Muscle of arm (tissue), 14 donors: Measurements from ENCODE around the gene HUWE1. TPM values are rescaled to one million over a fixed set of nuclear protein-coding genes. Genes with fewer than 3 reads are reported as not detected.
A peak's percentile ranks its signal among the peaks of the same experiment; 100 is the strongest.
"Not testable (repeated sequence)": the region's sequence is repeated elsewhere in the genome, so short reads cannot be mapped to it uniquely, and the experiment has no call there.

Experiments
- DNase-seq: peaks from one replicate; pipeline ENCODE4 v3.0.0-alpha.2; 2013
- long read RNA-seq, 11 donors: transcript quantifications; one replicate each; lab custom pipeline, GENCODE V29; 2026
- polyA plus RNA-seq, 12 donors: library from polyadenylated mRNA; unstranded; fragments of 120-200 nt; gene quantifications; one replicate each; pipeline ENCODE4 v1.2.1, GENCODE V29; 2013; ENCODE audit not compliant: insufficient read length in 12 of 12

HUWE1 gene, protein sequence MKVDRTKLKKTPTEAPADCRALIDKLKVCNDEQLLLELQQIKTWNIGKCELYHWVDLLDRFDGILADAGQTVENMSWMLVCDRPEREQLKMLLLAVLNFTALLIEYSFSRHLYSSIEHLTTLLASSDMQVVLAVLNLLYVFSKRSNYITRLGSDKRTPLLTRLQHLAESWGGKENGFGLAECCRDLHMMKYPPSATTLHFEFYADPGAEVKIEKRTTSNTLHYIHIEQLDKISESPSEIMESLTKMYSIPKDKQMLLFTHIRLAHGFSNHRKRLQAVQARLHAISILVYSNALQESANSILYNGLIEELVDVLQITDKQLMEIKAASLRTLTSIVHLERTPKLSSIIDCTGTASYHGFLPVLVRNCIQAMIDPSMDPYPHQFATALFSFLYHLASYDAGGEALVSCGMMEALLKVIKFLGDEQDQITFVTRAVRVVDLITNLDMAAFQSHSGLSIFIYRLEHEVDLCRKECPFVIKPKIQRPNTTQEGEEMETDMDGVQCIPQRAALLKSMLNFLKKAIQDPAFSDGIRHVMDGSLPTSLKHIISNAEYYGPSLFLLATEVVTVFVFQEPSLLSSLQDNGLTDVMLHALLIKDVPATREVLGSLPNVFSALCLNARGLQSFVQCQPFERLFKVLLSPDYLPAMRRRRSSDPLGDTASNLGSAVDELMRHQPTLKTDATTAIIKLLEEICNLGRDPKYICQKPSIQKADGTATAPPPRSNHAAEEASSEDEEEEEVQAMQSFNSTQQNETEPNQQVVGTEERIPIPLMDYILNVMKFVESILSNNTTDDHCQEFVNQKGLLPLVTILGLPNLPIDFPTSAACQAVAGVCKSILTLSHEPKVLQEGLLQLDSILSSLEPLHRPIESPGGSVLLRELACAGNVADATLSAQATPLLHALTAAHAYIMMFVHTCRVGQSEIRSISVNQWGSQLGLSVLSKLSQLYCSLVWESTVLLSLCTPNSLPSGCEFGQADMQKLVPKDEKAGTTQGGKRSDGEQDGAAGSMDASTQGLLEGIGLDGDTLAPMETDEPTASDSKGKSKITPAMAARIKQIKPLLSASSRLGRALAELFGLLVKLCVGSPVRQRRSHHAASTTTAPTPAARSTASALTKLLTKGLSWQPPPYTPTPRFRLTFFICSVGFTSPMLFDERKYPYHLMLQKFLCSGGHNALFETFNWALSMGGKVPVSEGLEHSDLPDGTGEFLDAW (N-terminal part only)
- polyA plus RNA-seq: 100 to 1,000 TPM in 2 of 12 donors, 10 to 100 TPM in 10; 72.2 to 314 (median 85.4) TPM
- long read RNA-seq, donor 1, full-length matches to known transcripts: 3 of 64 reads
- long read RNA-seq, donor 1, partial matches to known transcripts: 61 of 64 reads
- long read RNA-seq, donor 1, other reads (novel, unspliced or antisense): 0 of 64 reads
- long read RNA-seq, donor 2, full-length matches to known transcripts: 2 of 2 reads
- long read RNA-seq, donor 2, partial matches to known transcripts: 0 of 2 reads
- long read RNA-seq, donor 2, other reads (novel, unspliced or antisense): 0 of 2 reads
- long read RNA-seq, donor 3, full-length matches to known transcripts: 1 of 1 reads
- long read RNA-seq, donor 3, partial matches to known transcripts: 0 of 1 reads
- long read RNA-seq, donor 3, other reads (novel, unspliced or antisense): 0 of 1 reads
- long read RNA-seq, donor 4: 0 reads
- long read RNA-seq, donor 5, partial matches to known transcripts: 7 of 9 reads
- long read RNA-seq, donor 5, other reads (novel, unspliced or antisense): 0 of 9 reads
- long read RNA-seq, donor 6, partial matches to known transcripts: 10 of 10 reads
- long read RNA-seq, donor 6, other reads (novel, unspliced or antisense): 0 of 10 reads
- long read RNA-seq, donor 7: 0 reads
- long read RNA-seq, donor 8, partial matches to known transcripts: 10 of 10 reads
- long read RNA-seq, donor 8, other reads (novel, unspliced or antisense): 0 of 10 reads
- long read RNA-seq, donor 9, partial matches to known transcripts: 0 of 1 reads
- long read RNA-seq, donor 9, other reads (novel, unspliced or antisense): 0 of 1 reads
- long read RNA-seq, donor 10, partial matches to known transcripts: 17 of 17 reads
- long read RNA-seq, donor 10, other reads (novel, unspliced or antisense): 0 of 17 reads
- long read RNA-seq, donor 11, full-length matches to known transcripts: 2 of 28 reads
- long read RNA-seq, donor 11, partial matches to known transcripts: 26 of 28 reads
- long read RNA-seq, donor 11, other reads (novel, unspliced or antisense): 0 of 28 reads

DNA sequence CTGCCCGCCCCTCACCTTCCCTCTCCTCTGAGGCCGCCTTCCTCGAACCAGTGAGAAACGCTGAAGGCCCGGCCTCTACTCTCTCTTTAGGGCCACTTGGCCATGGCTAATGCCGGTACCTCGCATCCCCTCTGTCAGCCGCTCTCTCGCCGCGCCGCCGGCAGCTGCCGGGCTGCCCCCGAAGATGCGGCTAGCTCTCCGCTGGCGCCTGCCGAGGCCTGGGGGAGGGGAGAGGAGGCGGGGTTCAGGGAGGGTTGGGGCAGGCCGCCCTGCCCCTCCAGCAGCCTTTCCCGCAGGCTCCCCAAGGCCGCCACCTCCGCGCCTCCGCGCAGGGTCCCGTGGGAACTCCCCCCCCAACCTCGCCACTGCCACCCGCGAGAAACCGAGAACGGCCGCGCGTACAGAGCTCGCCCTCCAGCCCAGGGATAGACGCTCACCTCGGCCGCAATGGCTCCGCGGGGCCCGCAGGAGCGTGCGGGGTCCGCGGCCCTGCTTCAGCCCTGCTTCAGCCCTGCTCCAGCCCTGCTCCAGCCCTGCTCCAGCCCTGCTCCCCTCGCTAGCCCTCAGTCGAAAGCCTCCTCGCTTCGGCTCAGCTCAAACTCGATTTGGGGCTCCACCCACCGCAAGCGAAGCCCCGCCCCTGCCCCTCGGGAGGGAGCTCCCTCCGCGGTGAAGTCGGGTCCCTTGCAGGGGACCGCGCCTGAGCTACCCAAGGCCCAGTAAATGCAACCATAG is at the start of gene HUWE1:
HUWE1 (minus strand) TSS at position 569 of the 735 bp plus-strand sequence. CDS start 32,612 bp downstream, outside the sequence.
- DNase-seq: peak; percentile 65

DNA sequence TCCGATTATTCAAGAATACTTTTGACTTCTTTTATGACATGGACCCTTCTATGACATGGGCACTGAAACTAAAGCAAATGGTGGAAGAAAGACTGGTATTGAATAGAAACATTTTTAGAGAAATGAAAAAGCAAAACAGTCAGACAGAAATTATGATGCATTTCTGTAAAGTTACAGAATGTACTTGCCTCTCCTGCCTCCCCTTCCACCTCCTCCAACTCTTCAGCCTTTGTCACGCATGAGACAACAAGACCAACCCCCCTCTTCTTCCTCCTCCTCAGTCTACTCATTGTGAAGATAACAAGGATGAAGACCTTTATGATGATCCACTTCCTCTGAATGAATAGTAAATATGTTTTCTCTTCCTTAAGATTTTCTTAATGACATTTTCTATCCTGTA is 46.3 kb upstream of the HUWE1 start:
- no peak for DNase-seq

DNA sequence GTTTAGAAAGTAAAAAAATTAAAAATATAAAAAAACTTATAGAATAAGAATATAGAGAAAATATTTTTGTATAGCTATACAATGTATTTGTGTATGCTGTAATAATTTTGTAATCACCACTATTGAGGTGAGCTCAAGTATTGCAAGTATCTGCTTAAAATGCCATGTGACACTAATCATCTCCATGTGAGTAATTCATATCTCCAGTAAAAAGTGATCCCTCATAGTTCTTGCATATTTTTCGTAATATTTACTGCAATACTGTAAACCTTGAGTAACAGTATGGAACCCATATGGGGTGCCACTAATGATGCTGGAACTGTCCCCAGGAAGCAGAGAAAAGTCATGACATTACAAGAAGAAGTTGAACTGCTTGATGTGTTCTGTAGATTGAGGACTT is 43.2 kb upstream of the HUWE1 start:
- no peak for DNase-seq

DNA sequence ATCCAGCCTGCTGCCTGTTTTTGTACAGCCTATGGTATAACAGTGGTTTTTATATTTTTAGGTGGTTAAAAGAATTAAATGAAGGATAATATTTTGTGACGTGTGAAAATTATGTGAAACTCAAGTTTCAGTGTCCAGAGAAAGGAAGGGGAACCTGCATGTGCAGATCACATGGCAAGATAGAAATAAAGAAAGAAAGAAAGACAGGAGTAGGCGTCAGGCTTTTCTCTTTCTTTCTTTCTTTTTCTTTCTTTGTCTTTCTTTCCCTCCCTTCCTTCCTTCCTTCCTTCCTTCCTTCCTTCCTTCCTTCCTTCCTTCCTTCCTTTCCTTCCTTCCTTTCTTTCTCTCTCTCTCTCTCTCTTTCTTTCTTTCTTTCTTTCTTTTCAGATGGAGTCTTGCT is 42.0 kb upstream of the HUWE1 start:
- DNase-seq: no peak

DNA sequence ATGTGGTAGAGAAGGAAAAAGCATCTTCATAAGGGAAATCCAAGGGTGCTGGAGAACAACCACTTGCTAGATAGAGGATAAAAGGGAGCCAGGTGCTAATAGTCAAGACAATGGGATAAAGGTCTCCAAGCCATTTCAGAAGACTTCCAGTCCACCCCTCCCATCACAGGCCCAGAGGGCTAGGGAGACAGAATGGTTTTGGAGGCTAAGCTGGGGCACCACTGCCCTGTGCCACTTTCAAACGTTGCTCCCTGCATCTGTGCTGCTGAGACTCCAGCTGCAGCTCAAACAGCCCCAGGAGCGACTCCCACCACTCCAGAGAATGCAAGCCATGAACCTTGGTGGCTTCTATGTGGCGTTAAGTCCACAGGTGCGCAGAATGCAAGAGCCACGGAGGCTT is 38.4 kb upstream of the HUWE1 start:
- DNase-seq: no peak

DNA sequence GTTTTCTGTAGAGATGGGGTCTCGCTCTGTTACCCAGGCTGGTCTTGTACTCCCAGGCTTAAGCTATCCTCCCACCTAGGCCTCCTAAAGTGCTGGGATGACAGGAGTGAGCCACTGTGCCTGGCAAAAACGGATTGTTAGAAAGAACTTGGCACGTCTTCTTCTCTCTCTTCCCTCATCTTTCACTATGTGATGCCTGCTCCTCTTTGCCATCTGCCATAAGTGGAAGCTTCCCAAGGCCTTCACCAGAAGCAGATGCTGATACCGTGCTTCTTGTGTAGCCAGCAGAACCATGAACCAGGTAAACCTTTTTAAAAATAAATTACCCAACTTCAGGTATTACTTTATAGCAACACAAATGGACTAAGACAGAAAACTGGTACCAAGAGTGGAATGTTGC is 36.9 kb upstream of the HUWE1 start:
- no peak for DNase-seq

DNA sequence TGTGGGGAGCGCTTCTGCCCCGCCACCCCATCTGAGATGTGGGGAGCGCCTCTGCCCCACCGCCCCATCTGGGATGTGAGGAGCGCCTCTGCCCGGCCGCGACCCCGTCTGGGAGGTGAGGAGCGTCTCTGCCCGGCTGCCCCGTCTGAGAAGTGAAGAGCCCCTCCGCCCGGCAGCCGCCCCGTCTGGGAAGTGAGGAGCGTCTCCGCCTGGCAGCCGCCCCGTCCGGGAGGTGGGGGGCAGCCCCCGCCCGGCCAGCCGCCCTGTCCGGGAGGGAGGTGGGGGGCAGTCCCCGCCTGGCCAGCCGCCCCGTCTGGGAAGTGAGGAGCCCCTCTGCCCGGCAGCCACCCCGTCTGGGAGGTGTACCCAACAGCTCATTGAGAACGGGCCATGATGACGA is 35.1 kb upstream of the HUWE1 start:
- DNase-seq: not testable (repeated sequence)

DNA sequence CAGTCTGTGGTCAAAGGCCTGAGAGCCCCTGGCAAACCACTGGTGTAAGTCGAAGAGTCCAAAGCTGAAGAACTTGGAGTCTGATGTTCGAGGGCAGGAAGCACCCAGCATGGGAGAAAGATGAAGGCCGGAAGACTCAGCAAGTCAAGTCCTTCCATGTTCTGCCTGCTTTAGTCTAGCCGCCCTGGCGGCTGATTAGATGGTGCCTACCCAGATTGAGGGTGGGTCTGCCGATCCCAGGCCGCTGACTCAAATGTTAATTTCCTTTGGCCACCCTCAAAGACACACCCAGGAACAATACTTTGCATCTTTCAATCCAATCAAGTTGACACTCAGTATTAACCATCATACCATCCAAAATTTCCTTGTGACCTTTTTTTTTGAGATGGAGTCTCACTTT is 33.1 kb upstream of the HUWE1 start:
- DNase-seq: not testable (repeated sequence)

DNA sequence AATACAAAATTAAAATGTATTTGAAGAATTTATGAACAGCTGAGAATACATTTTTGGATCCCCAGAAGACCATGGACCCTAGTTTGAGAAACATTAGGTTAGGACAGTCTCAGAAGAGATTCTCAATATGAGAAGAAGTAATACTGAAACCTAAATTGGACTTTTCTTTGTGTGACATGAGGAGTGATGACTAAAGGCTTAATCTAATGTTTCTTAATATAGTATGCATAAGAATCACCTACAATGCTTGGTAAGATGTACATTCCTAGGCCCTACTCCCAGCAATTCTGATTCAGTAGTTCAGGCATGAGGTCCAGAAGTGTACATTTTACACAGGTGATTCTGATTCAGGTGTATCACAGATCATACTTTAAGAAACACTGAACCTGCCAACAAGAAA is 31.6 kb upstream of the HUWE1 start:
- DNase-seq: no peak

DNA sequence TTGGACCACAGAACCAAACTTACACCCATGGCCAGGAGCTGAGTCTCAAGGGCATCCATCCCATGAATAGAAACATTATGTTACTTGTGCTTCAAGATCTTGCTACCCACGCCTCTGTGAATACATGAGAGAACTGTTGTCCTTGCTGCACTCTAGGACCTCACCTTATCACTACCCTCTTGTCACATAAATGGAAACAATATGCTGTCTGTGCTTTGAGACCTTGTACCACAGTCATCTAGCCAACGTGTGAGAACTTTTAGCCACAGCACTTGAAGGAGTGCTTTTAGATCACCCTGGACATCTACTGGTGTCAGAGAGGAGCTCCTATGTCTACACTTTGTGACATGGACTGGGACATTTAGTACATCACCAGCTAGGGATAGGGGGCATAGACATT is 30.7 kb upstream of the HUWE1 start:
- no peak for DNase-seq

DNA sequence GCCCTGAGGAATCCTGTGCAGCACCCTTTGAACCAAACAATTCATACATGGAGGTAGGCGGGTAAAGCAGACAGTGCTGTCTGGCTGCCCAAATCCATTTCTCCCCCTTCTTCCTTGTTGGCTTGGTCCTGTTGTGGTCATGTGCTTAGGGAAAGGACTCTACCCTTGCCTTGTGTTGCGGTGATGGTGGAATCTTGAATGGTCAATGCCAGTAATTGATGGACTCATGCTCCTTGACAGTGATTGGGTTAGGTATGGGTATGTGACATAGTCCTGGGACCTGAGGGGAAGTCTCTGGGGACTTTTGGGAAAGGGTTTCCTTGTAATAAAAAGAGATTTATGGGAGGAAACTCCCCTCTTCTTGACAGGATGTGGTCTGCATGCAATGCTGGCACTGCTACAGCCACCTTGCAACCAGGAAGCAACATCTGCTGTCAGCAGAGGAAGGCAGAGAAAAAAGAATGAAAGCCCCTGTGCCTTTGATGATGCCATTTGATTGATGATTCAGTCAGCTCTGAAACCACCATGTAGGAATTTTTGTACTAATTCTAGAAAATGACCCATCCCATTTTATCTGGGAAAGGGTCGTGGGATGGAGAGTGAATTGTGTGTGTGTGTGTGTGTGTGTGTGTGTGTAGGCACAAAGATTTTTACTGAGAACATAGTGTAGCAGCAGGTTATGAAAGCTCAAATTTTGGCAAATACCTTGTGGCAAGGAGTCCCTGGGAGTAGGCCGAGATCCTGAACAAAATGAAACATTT is 30.0 kb upstream of the HUWE1 start:
- DNase-seq: no peak

DNA sequence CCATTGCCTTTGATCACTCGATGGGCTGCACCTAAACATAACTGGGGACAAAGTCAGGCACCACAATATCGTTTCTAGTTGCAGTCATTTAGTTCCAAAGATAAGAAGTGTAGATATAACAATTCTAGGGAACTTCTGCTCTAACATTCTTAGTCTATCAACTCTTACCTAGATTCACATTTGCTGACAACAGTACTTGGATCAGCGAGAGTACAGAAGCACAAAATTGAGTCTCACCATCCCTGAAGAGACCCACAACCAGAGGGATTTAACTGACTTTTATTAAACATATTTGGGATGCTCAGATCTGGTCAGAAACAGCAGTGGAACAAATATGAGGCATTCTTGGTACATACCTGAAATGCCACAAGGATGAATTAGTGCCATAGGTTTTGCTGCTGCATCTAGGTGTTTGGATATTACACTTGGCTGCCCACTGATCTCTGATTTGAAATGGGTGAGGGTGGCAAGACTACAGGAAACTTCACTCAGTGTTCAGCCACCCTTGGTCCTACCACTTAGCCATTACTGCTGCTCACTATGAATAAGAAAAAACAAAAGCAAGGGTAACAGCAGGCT is 28.9 kb upstream of the HUWE1 start:
- no peak for DNase-seq

DNA sequence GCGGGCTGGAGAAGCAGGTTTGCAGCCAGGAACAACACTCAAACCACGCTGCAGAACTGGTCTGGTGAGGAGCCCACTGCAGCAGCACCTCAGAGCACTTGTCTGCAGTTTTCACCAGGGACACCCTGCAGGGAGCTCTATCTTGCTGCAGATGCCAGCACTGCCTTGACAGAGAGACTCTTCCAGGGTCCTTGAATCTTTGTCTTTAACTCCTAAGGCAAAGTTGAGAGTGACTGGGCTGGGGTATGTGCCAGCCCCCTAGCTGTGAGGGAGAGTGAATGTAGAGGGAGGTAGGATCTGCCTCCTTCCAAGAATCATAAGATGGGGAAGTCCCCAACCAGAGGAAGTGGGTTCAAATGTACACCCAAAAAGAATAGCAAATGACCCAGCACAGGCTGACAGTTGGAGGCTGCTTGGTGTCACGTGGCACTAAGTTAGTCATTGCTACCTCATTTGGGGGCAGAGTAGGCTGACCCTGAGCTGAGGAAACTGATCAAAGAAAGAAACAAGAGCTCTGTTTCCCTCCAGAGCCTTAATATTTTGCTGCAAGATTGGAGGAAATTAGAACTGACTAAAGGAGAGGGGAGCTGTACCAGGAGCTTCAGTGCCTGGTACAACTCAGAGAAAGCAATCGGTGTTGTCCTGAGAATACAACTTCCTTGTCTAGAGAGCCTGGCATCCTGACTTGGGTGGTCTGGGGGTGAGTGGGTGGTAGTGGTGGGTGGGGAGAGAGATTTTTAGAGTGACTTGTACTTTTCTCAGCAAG is 28.2 kb upstream of the HUWE1 start:
- no peak for DNase-seq

DNA sequence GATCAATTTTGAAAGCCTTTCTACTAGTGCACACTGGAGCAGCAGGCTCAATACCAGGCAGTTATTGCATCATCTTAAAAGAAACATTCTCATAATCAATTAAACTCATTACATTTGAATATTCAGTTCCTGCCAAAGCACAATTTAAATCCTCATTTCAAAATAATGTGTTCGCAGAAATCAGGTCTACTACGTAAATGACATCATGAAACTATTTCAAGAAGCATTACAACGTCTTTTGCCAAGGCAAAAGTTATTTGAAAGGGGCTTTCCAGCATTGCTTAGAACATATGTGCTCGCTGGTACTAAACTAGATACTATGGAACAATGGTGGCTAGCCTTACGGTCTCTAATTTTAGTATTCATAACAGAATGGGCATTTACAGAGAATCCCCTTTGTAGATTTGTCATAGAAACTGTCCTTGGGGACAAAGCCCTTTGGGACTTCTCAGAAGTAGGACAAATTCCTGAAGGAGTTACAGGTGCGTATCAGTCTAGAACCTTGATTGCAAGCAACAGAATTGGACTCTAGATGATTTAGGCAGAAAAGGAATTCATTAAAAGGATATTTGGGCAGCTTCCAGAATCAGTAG is 27.6 kb upstream of the HUWE1 start:
- DNase-seq: no peak

DNA sequence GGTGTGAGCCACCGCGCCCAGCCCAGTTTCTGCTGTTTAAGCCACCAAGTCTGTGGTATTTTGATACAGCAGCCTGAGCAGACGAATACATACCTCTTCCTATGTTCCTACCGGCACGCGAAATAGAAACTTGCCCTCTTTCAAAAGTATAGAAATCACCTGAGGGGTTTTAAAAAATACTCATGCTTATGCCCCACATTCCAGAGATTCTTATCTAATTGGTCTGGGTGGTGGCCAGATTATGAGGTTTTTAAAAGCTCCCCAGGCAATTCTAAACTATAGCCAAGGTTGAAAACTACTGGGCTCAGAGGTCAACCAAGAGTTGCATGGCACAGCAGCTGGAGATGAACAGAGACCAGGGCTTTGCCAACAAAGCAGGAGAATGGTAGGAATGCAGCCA is 24.9 kb upstream of the HUWE1 start:
- no peak for DNase-seq

DNA sequence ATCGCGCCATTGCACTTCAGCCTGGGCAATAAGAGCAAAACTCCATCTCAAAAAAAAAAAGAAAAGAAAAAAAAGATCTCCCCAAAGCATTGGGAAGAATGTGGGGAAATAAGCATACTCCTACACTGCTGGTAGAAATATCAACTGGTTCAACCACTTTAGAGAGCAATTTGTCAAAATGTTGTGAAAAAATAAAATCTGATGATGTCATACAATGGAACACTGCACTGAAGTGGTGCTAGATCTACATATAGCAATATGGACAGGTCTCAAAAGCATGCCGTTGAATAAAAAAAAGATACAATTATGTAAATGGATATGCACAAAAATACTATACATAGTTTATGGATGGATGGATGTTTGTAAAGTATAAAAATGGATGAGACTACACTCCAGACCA is 18.3 kb upstream of the HUWE1 start:
- DNase-seq: no peak

DNA sequence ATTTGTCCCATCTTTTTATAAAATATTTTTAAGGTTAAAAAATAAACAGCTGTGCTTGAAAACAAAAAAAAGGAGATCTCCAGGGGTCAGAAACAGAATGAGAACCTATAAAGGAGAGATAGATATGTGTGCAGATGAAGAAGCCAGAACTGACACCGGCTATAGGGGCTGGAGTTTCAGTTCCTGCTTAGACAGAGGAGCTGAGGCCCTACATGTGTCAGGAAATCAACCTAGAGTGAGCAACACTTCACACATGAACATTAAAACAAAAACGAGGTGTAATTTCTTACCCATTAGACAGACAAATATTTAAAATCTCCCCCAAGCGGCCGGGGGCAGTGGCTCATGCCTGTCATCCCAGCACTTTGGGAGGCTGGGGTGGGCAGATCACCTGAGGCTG is 17.8 kb upstream of the HUWE1 start:
- DNase-seq: no peak
